K562 (cell line): Measurements from ENCODE around the gene GARNL3. TPM values are rescaled to one million over a fixed set of nuclear protein-coding genes. Genes with fewer than 3 reads are reported as not detected.

ENCODE experiments used
- ATAC-seq: fragments of 200-7000 bp; cut with Tn5 transposase; 3 replicates; pipeline ENCODE4 v1.9.1; 2020; ENCODE audit warnings: moderate library complexity
- BruUV-seq: library from RNA; stranded (reverse); fragments of 400-500 nt; replicated peaks from 2 replicates; lab custom pipeline; 2021; lab: Mats Ljungman, UMichigan
- CTCF ChIA-PET: fragments of 300-600 bp; formaldehyde crosslinking; extraction: SDS; loops from one replicate; lab custom pipeline; 2021; ENCODE audit warnings: low intra/inter-chr PET ratio; lab: Yijun Ruan, JAX
- POLR2A ChIA-PET: fragments of 300-600, 350-650 bp; sonication (Branson Sonifier 250); formaldehyde crosslinking; extraction: SDS; loops from one replicate; lab custom pipeline; 2021; ENCODE audit warnings: antibody characterized with exemption, inconsistent platforms; lab: Yijun Ruan, JAX
- DNase-seq, 4 experiments: peaks; one replicate each; pipeline versions ENCODE4 v3.0.0 to v3.0.0-alpha.2; 2011 to 2018; ENCODE audit warnings: low spot score in 3 of 4, mixed read lengths in 3 of 4; ENCODE audit errors: extremely low read depth in 1 of 4
- FAIRE-seq: peaks from 2 replicates; lab custom pipeline; 2011; peaks lifted over from hg19 to GRCh38; lab: Jason Lieb, UNC
- H2AFZ ChIP-seq: 2 replicates; pipeline ENCODE4 v1.6.0; 2011; ENCODE audit warnings: low read depth, low read length, control low read depth, inconsistent platforms
- H3K27ac ChIP-seq: fragments of 200-600 bp; 3 replicates; pipeline ENCODE4 v1.8.0; 2011; ENCODE audit warnings: low read depth, mild to moderate bottlenecking, control low read depth, inconsistent platforms, low read length, moderate library complexity, mixed read lengths; ENCODE audit errors: extremely low read depth
- H3K27me3 ChIP-seq, 2 experiments: fragments of 300-600 bp in 1 of 2; 2 replicates in 1 of 2; 3 replicates in 1 of 2; pipeline versions ENCODE4 v1.6.0 to v1.8.0; 2011; ENCODE audit warnings: inconsistent platforms in 2 of 2, low read length in 2 of 2, mild to moderate bottlenecking in 1 of 2, mixed read lengths in 1 of 2, moderate library complexity in 1 of 2; ENCODE audit not compliant: control insufficient read depth in 2 of 2, insufficient read depth in 2 of 2
- H3K36me3 ChIP-seq: fragments of 300-600 bp; 3 replicates; pipeline ENCODE4 v1.8.0; 2011; ENCODE audit warnings: mild to moderate bottlenecking, low read length, inconsistent platforms; ENCODE audit not compliant: control insufficient read depth, insufficient read depth
- H3K4me1 ChIP-seq, 2 experiments: fragments of 200-600 bp in 1 of 2; replicated peaks in 1 of 2; 2 replicates in 1 of 2; 3 replicates in 1 of 2; pipeline versions ENCODE4 v1.5.1 to v1.8.0; 2011; ENCODE audit warnings: inconsistent platforms in 2 of 2, low read length in 2 of 2, mild to moderate bottlenecking in 1 of 2, mixed read lengths in 1 of 2, moderate library complexity in 1 of 2; ENCODE audit not compliant: control insufficient read depth in 2 of 2, insufficient read depth in 2 of 2
- H3K4me2 ChIP-seq: 2 replicates; pipeline ENCODE4 v1.6.1; 2011; ENCODE audit warnings: low read length, control low read depth, inconsistent platforms, mixed read lengths; ENCODE audit not compliant: insufficient read depth
- H3K4me3 ChIP-seq: fragments of 200-600 bp; sonication (generic), shearing (Covaris generic); 2 replicates; pipeline ENCODE4 v1.5.1; 2016; ENCODE audit warnings: control low read depth, inconsistent platforms
- H3K79me2 ChIP-seq: fragments of 200-600 bp; 3 replicates; pipeline ENCODE4 v1.8.0; 2011; ENCODE audit warnings: low read length, inconsistent platforms; ENCODE audit not compliant: control insufficient read depth, insufficient read depth
- H3K9ac ChIP-seq, 2 experiments: 2 replicates each; pipeline versions ENCODE4 v1.6.0 to v1.6.1; 2011; ENCODE audit warnings: low read depth in 2 of 2, low read length in 2 of 2, control low read depth in 1 of 2, inconsistent platforms in 1 of 2, mild to moderate bottlenecking in 1 of 2, mixed read lengths in 1 of 2; ENCODE audit not compliant: insufficient read depth in 1 of 2
- H3K9me1 ChIP-seq: one replicate; pipeline ENCODE4 v1.6.0; 2011; ENCODE audit warnings: inconsistent platforms, mild to moderate bottlenecking, low read length, moderate library complexity; ENCODE audit not compliant: control insufficient read depth, insufficient read depth
- H3K9me3 ChIP-seq: replicated peaks from 2 replicates; pipeline ENCODE4 v1.5.1; 2011; ENCODE audit warnings: low read depth, low read length, inconsistent platforms; ENCODE audit not compliant: control insufficient read depth, insufficient read depth
- H4K20me1 ChIP-seq: replicated peaks from 2 replicates; pipeline ENCODE4 v1.6.1; 2011; ENCODE audit warnings: low read length, inconsistent platforms, mixed read lengths; ENCODE audit not compliant: control insufficient read depth, insufficient read depth
- BCOR ChIP-seq: fragments of 450-650 bp; IDR thresholded peaks from 2 replicates; pipeline ENCODE4 v1.6.1; 2016
- DMBX1 ChIP-seq: fragments of 250-450 bp; sonication (Bioruptor Pico); IDR thresholded peaks from 2 replicates; pipeline ENCODE4 v1.8.0; 2022; ENCODE audit warnings: inconsistent platforms, mild to moderate bottlenecking, moderate library complexity, borderline replicate concordance
- GABPB1 ChIP-seq: sonication (generic); formaldehyde crosslinking; IDR thresholded peaks from 2 replicates; pipeline ENCODE4 v1.8.0; 2022; ENCODE audit warnings: mild to moderate bottlenecking, missing genetic modification reagents
- SNAPC5 ChIP-seq: fragments of 250-450 bp; sonication (Bioruptor Pico); IDR thresholded peaks from 2 replicates; pipeline ENCODE4 v1.8.0; 2021; ENCODE audit warnings: moderate library complexity, mild to moderate bottlenecking, inconsistent platforms
- ZNF436 ChIP-seq: fragments of 250-450, 450-650 bp; sonication (Bioruptor Pico); formaldehyde crosslinking; IDR thresholded peaks from 2 replicates; pipeline ENCODE4 v1.7.0; 2020; ENCODE audit warnings: mild to moderate bottlenecking
- WGBS: fragments of 100-300 bp; shearing (Covaris generic); methylation state at CpG from one replicate; pipeline ENCODE4 v1.1.6; 2016; ENCODE audit warnings: low coverage, mixed read lengths; ENCODE audit not compliant: insufficient coverage; ENCODE audit errors: missing lambda C conversion rate; 5-methylcytosine and 5-hydroxymethylcytosine counted together
- in situ Hi-C: fragments of 300-500 bp; cut with MboI; formaldehyde crosslinking; loops from 4 replicates; pipeline ENCODE4 v1.15.0; 2018; ENCODE audit warnings: inconsistent platforms, mixed read lengths
- intact Hi-C: fragments of 100-400 bp; cut with micrococcal nuclease; formaldehyde crosslinking; loops from 2 replicates; pipeline ENCODE4 v1.14.2; 2022
- polyA plus RNA-seq, 8 experiments: library from polyadenylated mRNA; depleted of rRNA in 4 of 8; stranded (reverse) in 5 of 8; unstranded in 3 of 8; fragments of >200 nt; fragmentation: Nextera tagmentation in 2 of 8; fragmentation: Illumina TruSeq in 1 of 8; extraction: Ambion mirVana in 2 of 8; extraction: Trizol in 1 of 8; gene quantifications; 2 replicates each; pipeline versions ENCODE4 v1.2.1 to v1.2.3, GENCODE V29; 2011 to 2014; ENCODE audit warnings: inconsistent platforms in 1 of 8, missing spikeins in 1 of 8
- total RNA-seq, 7 experiments: library from RNA; depleted of rRNA in 6 of 7; stranded (reverse); fragments of >200 nt in 6 of 7; fragmentation: Illumina TruSeq in 2 of 7; extraction: Trizol in 2 of 7; gene quantifications; 2 replicates each; pipeline versions ENCODE4 v1.2.1 to v1.2.3, GENCODE V29; 2011 to 2021; ENCODE audit warnings: low replicate concordance in 1 of 7
- TF ChIP-seq, protein P1 (sequence below): fragments of 250-450 bp; sonication (Bioruptor Pico); IDR thresholded peaks from 2 replicates; pipeline ENCODE4 v1.8.0; 2022; ENCODE audit warnings: moderate library complexity, mild to moderate bottlenecking, inconsistent platforms

Gene GARNL3
- total and polyA plus RNA-seq, 9 of the 15 experiments (the other 6 are each of a cell fraction or from before 2014, with no cell fraction given) = 0.35 to 2.7 (median 1.6) TPM

DNA sequence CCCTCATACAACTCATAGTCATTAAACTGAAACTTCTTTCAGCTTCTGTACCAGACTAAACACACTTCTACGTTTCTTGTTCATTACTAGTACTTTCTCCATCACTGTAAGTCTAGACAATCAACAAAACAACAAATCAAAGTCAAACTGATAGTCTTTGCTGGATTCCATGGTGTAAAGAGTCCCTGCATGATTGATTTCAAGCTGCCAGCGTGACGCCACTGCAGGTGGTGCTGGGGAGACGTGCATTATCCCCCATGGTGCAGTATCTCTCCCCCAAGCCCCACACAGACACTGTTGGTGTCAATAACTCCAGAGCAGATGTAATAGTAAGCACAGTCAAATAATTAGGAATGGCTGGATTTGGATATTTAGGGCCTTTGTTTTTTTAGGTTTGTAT, 121.7 kb downstream of the GARNL3 start:
- no peaks in the 10 kb centered on the region for H3K9me1 ChIP-seq
- no peaks in the 10 kb centered on the region for H3K9me3 ChIP-seq
- H3K79me2 ChIP-seq = no peaks in the 10 kb centered on the region
- H3K9ac ChIP-seq = no peak overlapping the region
- peaks cover 0 to 4% of the 10 kb centered on the region in 2 experiments; a peak in 1 of 5 replicates for H3K4me1 ChIP-seq
- H3K36me3 ChIP-seq = no peaks in the 10 kb centered on the region
- no peak overlapping the region for H3K4me2 ChIP-seq
- BruUV-seq = no TSS peak
- CTCF ChIA-PET = no interaction called here
- in situ Hi-C loops (no loop called here), intact Hi-C loops (no loop called here)
- H2AFZ ChIP-seq = no peak overlapping the region
- DNase-seq (no peak), ATAC-seq (no peak), FAIRE-seq (no peak)
- POLR2A ChIA-PET = no interaction called here
- peaks cover 29 to 37% of the 10 kb centered on the region in 2 experiments; a peak in 4 of 5 replicates for H3K27me3 ChIP-seq
- H3K27ac ChIP-seq = no peak overlapping the region
- peaks cover 4% of the 10 kb centered on the region; the same call in 1 of the 2 replicates for H4K20me1 ChIP-seq
- 0% methylated on average over 4 of the region's 4 CpGs for WGBS
- TF ChIP-seq ZNF436 (CRISPR knock-in tag) (no peak), BCOR (no peak), GABPB1 (no peak), DMBX1 (CRISPR knock-in tag) (no peak), SNAPC5 (no peak)
- TF ChIP-seq, protein P1, sequence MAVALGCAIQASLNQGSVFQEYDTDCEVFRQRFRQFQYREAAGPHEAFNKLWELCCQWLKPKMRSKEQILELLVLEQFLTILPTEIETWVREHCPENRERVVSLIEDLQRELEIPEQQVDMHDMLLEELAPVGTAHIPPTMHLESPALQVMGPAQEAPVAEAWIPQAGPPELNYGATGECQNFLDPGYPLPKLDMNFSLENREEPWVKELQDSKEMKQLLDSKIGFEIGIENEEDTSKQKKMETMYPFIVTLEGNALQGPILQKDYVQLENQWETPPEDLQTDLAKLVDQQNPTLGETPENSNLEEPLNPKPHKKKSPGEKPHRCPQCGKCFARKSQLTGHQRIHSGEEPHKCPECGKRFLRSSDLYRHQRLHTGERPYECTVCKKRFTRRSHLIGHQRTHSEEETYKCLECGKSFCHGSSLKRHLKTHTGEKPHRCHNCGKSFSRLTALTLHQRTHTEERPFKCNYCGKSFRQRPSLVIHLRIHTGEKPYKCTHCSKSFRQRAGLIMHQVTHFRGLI (CRISPR knock-in tag) = no peak
- H3K4me3 ChIP-seq = no peak overlapping the region
